OCI-LY7 (cell line): ENCODE results near the gene RUNX1. TPM values are rescaled to one million over a fixed set of nuclear protein-coding genes. Genes with fewer than 3 reads are reported as not detected.

Experiments used
- BruUV-seq: library from RNA; stranded (reverse); fragments of 400-500 nt; replicated peaks from 2 replicates; lab custom pipeline; 2021; lab: Mats Ljungman, UMichigan
- CTCF ChIA-PET: fragments of 300-600 bp; sonication (Branson Sonifier 250); formaldehyde crosslinking; loops from one replicate; lab custom pipeline; 2022; ENCODE audit warnings: antibody characterized with exemption; ENCODE audit not compliant: unreplicated experiment; lab: Charles Lee
- POLR2A ChIA-PET: fragments of 300-600 bp; sonication (Branson Sonifier 250); formaldehyde crosslinking; loops from one replicate; lab custom pipeline; 2022; ENCODE audit warnings: antibody characterized with exemption; lab: Charles Lee
- DNase-seq: peaks from one replicate; pipeline ENCODE4 v3.0.0-alpha.2; 2015; ENCODE audit warnings: low spot score
- H2AFZ ChIP-seq: fragments of 200-600 bp; sonication (generic), shearing (Covaris generic); 2 replicates; pipeline ENCODE4 v1.6.1; 2014; ENCODE audit warnings: mild to moderate bottlenecking, antibody characterized with exemption, low read length, moderate library complexity
- H3K27ac ChIP-seq: fragments of 200-600 bp; sonication (generic); 2 replicates; pipeline ENCODE4 v1.5.1; 2014; ENCODE audit warnings: mixed run types, low read depth, mild to moderate bottlenecking, moderate library complexity, low read length, inconsistent platforms; ENCODE audit not compliant: poor library complexity, severe bottlenecking
- H3K36me3 ChIP-seq: fragments of 200-600 bp; sonication (generic); 2 replicates; pipeline ENCODE4 v1.6.1; 2014; ENCODE audit warnings: mild to moderate bottlenecking, antibody characterized with exemption, low read length, moderate library complexity, mixed read lengths; ENCODE audit not compliant: insufficient read depth
- H3K4me1 ChIP-seq: fragments of 200-600 bp; sonication (generic); 2 replicates; pipeline ENCODE4 v1.5.1; 2014; ENCODE audit warnings: mild to moderate bottlenecking, low read length; ENCODE audit not compliant: insufficient read depth, poor library complexity, severe bottlenecking
- H3K4me2 ChIP-seq: fragments of 200-600 bp; sonication (generic); 2 replicates; pipeline ENCODE4 v1.6.1; 2014; ENCODE audit warnings: mild to moderate bottlenecking, low read length
- H3K4me3 ChIP-seq: fragments of 200-600 bp; sonication (generic); 2 replicates; pipeline ENCODE4 v1.5.1; 2014; ENCODE audit warnings: mild to moderate bottlenecking, low read depth, low read length; ENCODE audit not compliant: poor library complexity, severe bottlenecking
- H3K79me2 ChIP-seq: fragments of 200-600 bp; sonication (generic); 2 replicates; pipeline ENCODE4 v1.6.1; 2016; ENCODE audit warnings: low read depth, mild to moderate bottlenecking, low read length, moderate library complexity, mixed read lengths; ENCODE audit not compliant: insufficient read depth
- H3K9me2 ChIP-seq: fragments of 200-600 bp; sonication (generic); 2 replicates; pipeline ENCODE4 v1.6.1; 2016; ENCODE audit warnings: mild to moderate bottlenecking, low read length, mixed read lengths; ENCODE audit not compliant: insufficient read depth
- H3K9me3 ChIP-seq: fragments of 200-600 bp; sonication (generic); 2 replicates; pipeline ENCODE4 v1.6.1; 2014; ENCODE audit warnings: mild to moderate bottlenecking, mixed run types, low read length, mixed read lengths
- H4K20me1 ChIP-seq: fragments of 200-600 bp; sonication (generic); 2 replicates; pipeline ENCODE4 v1.6.1; 2014; ENCODE audit warnings: mild to moderate bottlenecking, antibody characterized with exemption, low read length, moderate library complexity, mixed read lengths; ENCODE audit not compliant: insufficient read depth
- EZH2phosphoT487 ChIP-seq: fragments of 200-600 bp; sonication (generic); IDR thresholded peaks from 2 replicates; pipeline ENCODE4 v1.6.1; 2018; ENCODE audit warnings: low read depth, borderline replicate concordance, mild to moderate bottlenecking, mixed run types, antibody characterized with exemption, low read length, moderate library complexity, mixed read lengths
- intact Hi-C: fragments of 100-400 bp; cut with micrococcal nuclease; formaldehyde crosslinking; loops from one replicate; pipeline ENCODE4 v1.10.0; 2022; ENCODE audit not compliant: unreplicated experiment
- total RNA-seq, 2 experiments: library from RNA; depleted of rRNA in 1 of 2; stranded (reverse); fragments of >200 nt in 1 of 2; shearing (Covaris generic) in 1 of 2; gene quantifications; 2 replicates each; pipeline ENCODE4 v1.2.3, GENCODE V29; 2014 to 2022
- TF ChIP-seq, protein P1 (sequence below): fragments of 200-600 bp; sonication (generic); conservative IDR thresholded peaks from 2 replicates; pipeline ENCODE4 v1.5.1; 2014; ENCODE audit warnings: mild to moderate bottlenecking, antibody characterized with exemption, low read length, moderate library complexity, mixed read lengths

Gene RUNX1
- total RNA-seq, 2 experiments from 2014 or later = 30.5 to 40.8 TPM

DNA sequence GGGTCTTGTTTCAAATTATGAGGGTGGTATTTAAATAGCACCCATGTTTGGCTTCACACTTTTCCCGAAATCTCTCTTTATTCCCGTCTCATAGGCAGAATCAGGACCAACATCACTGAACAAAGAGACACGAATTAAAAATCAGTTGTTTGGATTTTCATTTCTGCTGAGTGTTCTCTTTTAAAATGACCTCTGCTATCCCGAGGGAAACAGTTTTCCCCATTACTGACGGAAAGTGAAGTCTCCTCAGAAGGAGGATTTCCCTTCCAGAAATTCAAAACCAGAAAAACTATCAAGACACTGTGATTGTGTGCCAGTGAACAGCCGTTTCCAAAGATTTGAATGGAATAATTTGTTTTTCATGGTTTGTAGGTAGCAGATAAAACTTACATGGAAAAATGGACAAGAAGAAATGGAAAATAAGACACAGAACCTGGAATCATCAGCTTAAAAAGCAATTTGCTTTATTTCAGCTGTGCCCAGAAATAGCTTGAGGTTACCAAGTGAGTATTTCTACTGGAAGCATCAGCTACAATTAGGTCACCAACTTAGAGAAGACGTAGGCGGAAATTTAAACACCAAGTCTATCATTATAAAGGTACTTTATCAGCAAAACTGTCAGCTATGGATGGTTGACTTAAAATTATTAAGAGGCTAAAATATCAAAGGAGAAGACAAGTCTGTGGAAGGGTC lies 68.5 kb downstream of the RUNX1 start:
- H3K9me3 ChIP-seq = no peaks in the 10 kb centered on the region
- no peak overlapping the region for H3K4me2 ChIP-seq
- H3K27ac ChIP-seq = no peak overlapping the region
- POLR2A ChIA-PET = interaction anchor here (1.3 kb wide), 1 partner anchor 9 kb away, joined by 3 read pairs; no protein-coding TSS in a partner anchor
- H3K36me3 ChIP-seq = peaks cover 13% of the 10 kb centered on the region; the same call in 1 of the 2 replicates
- CTCF ChIA-PET = no interaction called here
- no peak for DNase-seq
- H3K79me2 ChIP-seq = peaks cover 8% of the 10 kb centered on the region; the same call in 1 of the 2 replicates
- no peaks in the 10 kb centered on the region for H3K9me2 ChIP-seq
- BruUV-seq = no TSS peak
- peaks cover 21% of the 10 kb centered on the region for H3K4me1 ChIP-seq
- H4K20me1 ChIP-seq = peaks cover 7% of the 10 kb centered on the region; the same call in 1 of the 2 replicates
- H2AFZ ChIP-seq = no peak overlapping the region
- TF ChIP-seq EZH2phosphoT487 = no peak
- TF ChIP-seq, protein P1, sequence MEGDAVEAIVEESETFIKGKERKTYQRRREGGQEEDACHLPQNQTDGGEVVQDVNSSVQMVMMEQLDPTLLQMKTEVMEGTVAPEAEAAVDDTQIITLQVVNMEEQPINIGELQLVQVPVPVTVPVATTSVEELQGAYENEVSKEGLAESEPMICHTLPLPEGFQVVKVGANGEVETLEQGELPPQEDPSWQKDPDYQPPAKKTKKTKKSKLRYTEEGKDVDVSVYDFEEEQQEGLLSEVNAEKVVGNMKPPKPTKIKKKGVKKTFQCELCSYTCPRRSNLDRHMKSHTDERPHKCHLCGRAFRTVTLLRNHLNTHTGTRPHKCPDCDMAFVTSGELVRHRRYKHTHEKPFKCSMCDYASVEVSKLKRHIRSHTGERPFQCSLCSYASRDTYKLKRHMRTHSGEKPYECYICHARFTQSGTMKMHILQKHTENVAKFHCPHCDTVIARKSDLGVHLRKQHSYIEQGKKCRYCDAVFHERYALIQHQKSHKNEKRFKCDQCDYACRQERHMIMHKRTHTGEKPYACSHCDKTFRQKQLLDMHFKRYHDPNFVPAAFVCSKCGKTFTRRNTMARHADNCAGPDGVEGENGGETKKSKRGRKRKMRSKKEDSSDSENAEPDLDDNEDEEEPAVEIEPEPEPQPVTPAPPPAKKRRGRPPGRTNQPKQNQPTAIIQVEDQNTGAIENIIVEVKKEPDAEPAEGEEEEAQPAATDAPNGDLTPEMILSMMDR = no peak
- intact Hi-C loops = no loop called here
- no peak overlapping the region for H3K4me3 ChIP-seq

- Histone ChIP-seq H4K20me1 (peaks cover 17% of the 10 kb centered on the region; the same call in 1 of the 2 replicates), H3K79me2 (peaks cover 14% of the 10 kb centered on the region; the same call in 1 of the 2 replicates), H3K36me3 (peaks cover 8% of the 10 kb centered on the region; the same call in 1 of the 2 replicates), H3K27ac (no peak overlapping the region), H3K4me3 (no peak overlapping the region), H3K4me2 (no peak overlapping the region), H3K9me3 (no peaks in the 10 kb centered on the region), H2AFZ (no peak overlapping the region), H3K4me1 (peaks cover 26% of the 10 kb centered on the region), H3K9me2 (no peaks in the 10 kb centered on the region)
- no TSS peak for BruUV-seq
- no peak for DNase-seq
- ChIA-PET POLR2A (no interaction called here), CTCF (no interaction called here)
- intact Hi-C loops = no loop called here
- TF ChIP-seq EZH2phosphoT487 = no peak
- TF ChIP-seq, protein P1 = no peak
These were observed 69.7 kb downstream of the RUNX1 start for GRCh38 chr21:34979383-34979782.

DNA sequence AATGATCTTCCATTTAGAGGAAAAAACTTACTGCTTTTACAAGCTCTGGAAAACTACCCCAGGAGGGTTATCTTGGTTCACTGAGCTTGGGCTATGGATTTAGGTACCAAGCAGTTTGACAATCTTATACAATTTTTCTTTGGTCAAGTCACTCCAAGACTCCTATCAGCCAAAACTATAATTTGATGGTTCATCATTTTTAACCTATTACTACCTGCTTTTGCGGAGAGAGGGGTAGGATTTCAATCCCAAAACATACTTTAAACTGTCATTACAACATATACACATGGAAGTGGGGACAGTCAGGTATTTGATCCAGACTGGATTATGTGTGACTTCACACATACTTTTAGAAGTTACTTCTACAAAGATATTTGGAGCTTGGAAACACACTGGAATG lies 71.8 kb downstream of the RUNX1 start:
- H3K9me2 ChIP-seq = no peaks in the 10 kb centered on the region
- no peak overlapping the region for H2AFZ ChIP-seq
- intact Hi-C loops = no loop called here
- H3K79me2 ChIP-seq = peaks cover 29% of the 10 kb centered on the region; the same call in 1 of the 2 replicates
- H3K4me1 ChIP-seq = peaks cover 25% of the 10 kb centered on the region
- ChIA-PET POLR2A (interaction anchor here (0.7 kb wide), 1 partner anchor 946 kb away, joined by 3 read pairs; no protein-coding TSS in a partner anchor), CTCF (interaction anchor here (0.6 kb wide), 1 partner anchor 62 kb away, joined by 3 read pairs; no protein-coding TSS in a partner anchor)
- no peak overlapping the region for H3K27ac ChIP-seq
- H3K4me3 ChIP-seq = no peak overlapping the region
- no peak for DNase-seq
- no TSS peak for BruUV-seq
- H3K36me3 ChIP-seq = 0 out of 2 replicates have a peak, but pooled peaks cover 3% of the 10 kb centered on the region
- H3K4me2 ChIP-seq = no peak overlapping the region
- peaks cover 29% of the 10 kb centered on the region; the same call in 1 of the 2 replicates for H4K20me1 ChIP-seq
- TF ChIP-seq, protein P1 = no peak
- TF ChIP-seq EZH2phosphoT487 = no peak
- H3K9me3 ChIP-seq = no peaks in the 10 kb centered on the region
